ENCODE results near the gene PEBP1. TPM values are rescaled to one million over a fixed set of nuclear protein-coding genes. Genes with fewer than 3 reads are reported as not detected.

PEBP1 gene
- total RNA-seq, 1 experiment from 2014 or later: 320 TPM

- H3K4me1 ChIP-seq (ENCODE audit: insufficient read depth, low read length): peaks cover 2% of the 10 kb centered on the region; the same call in 1 of the 2 replicates
- no peak overlapping the region for H4K8ac ChIP-seq (replicated peaks; ENCODE audit: insufficient read length, low read depth, low read length)
- H2BK5ac ChIP-seq (ENCODE audit: insufficient read length, low read length): no peak overlapping the region
- H2AK5ac ChIP-seq (ENCODE audit: insufficient read length, low read length): no peak overlapping the region
- H3K4me1 Mint-ChIP-seq: peaks cover 22 to 24% of the 10 kb centered on the region in 2 experiments
- H3K56ac ChIP-seq (ENCODE audit: insufficient read length, low read depth, low read length): no peak overlapping the region
- no peak overlapping the region for H2BK15ac ChIP-seq (ENCODE audit: low read depth, low read length)
- H2BK12ac ChIP-seq (ENCODE audit: insufficient read length, low read depth, low read length): no peak overlapping the region
- H3K23me2 ChIP-seq (ENCODE audit: insufficient read length, low read depth, low read length, poor library complexity, severe bottlenecking): no peaks in the 10 kb centered on the region
- H3K9me3 Mint-ChIP-seq: no peaks in the 10 kb centered on the region
- no peak overlapping the region for H3K9ac ChIP-seq (ENCODE audit: extremely low read depth, insufficient read length, low read length)
- H3K4me3 Mint-ChIP-seq: no peak overlapping the region
- no peak overlapping the region for H2AFZ ChIP-seq (ENCODE audit: low read length)
- no peaks in the 10 kb centered on the region for H3K27me3 Mint-ChIP-seq (ENCODE audit: low read depth)
- H3K4me2 ChIP-seq (ENCODE audit: insufficient read depth, insufficient read length, low read length): no peak overlapping the region
- peak overlapping the region; percentile 20 to 86 (median 34); a peak in 5 of 7 replicates for H3K27ac Mint-ChIP-seq
- no peak overlapping the region for H3K23ac ChIP-seq (ENCODE audit: insufficient read length, low read depth, low read length)
- H3K27me3 ChIP-seq (ENCODE audit: insufficient read depth, low read length): no peaks in the 10 kb centered on the region
- H3T11ph ChIP-seq (ENCODE audit: low read length): no peak overlapping the region
- TF ChIP-seq CTCF (conservative IDR thresholded peaks at IDR 0.05): no peak
- no peak overlapping the region for H2BK120ac ChIP-seq (ENCODE audit: low read depth, low read length, poor library complexity, severe bottlenecking)
- H3K79me1 ChIP-seq (ENCODE audit: insufficient read depth, low read depth, low read length, poor library complexity, severe bottlenecking): no peaks in the 10 kb centered on the region
- DNase-seq: no peak
- no peaks in the 10 kb centered on the region for H3K79me2 ChIP-seq (ENCODE audit: insufficient read depth, low read length)
- H3K27ac ChIP-seq (ENCODE audit: insufficient read length, low read depth, low read length): peak overlapping the region; percentile 5
- no peak overlapping the region for H2BK20ac ChIP-seq (ENCODE audit: low read depth, low read length, poor library complexity, severe bottlenecking)
- H3K9me3 ChIP-seq (ENCODE audit: control insufficient read depth, low read depth, low read length): no peaks in the 10 kb centered on the region
- H3K14ac ChIP-seq (ENCODE audit: insufficient read depth, low read length): no peak overlapping the region
- peak overlapping the region; percentile 41; the same call in 1 of the 2 replicates for H3K4ac ChIP-seq (ENCODE audit: low read depth, low read length)
- no peaks in the 10 kb centered on the region for H4K20me1 ChIP-seq (ENCODE audit: control insufficient read depth, insufficient read depth, insufficient read length)
- no peak overlapping the region for H4K5ac ChIP-seq (ENCODE audit: insufficient read length, low read depth, low read length)
- H3K18ac ChIP-seq (ENCODE audit: insufficient read length, low read depth, low read length): no peak overlapping the region
- peaks cover 0 to 3% (median 0%) of the 10 kb centered on the region in 3 experiments; a peak in 2 of 7 replicates for H3K36me3 Mint-ChIP-seq (ENCODE audit: insufficient read depth in 1 of 3, low read depth in 3 of 3)
- no CpG with 5 or more reads among the region's 6 CpGs for WGBS (ENCODE audit: extremely low coverage, insufficient read length, low lambda C conversion rate)
- H4K91ac ChIP-seq (ENCODE audit: insufficient read length, low read depth, low read length): no peak overlapping the region
These were observed 13.7 kb upstream of the PEBP1 start for GRCh38 chr12:118122264-118122663.
